ENCODE results near the gene DMD.

Gene DMD

DNA sequence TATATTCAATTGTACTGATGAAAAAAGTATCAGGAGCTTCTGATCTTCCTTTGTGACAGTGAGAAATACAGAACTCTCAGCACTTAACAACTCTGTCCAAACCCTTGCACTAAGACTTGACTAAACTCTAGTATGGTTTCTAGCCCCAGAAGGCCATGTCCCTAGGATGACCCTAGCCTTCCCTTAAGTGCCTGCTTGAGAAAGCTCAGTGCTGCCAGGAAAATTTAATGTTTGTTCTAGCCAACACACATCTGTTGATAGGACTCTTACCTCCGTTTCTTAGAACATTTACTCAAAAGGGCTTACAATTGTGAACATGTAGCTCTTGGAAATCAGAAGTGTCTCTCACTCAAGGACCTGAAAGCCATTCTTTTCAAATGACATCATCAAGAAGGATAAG lies 1084.4 kb downstream of the DMD start:
- no peak overlapping the region for H3K4me3 ChIP-seq (replicated peaks in 1 of 2; ENCODE audit: low read depth in 2 of 2, low read length in 2 of 2)
- DNase-seq (ENCODE audit: low read depth in 2 of 2): no peak
- no peak for TF ChIP-seq CTCF (IDR thresholded peaks at IDR 0.05; ENCODE audit: low read depth, low read length)

DNA sequence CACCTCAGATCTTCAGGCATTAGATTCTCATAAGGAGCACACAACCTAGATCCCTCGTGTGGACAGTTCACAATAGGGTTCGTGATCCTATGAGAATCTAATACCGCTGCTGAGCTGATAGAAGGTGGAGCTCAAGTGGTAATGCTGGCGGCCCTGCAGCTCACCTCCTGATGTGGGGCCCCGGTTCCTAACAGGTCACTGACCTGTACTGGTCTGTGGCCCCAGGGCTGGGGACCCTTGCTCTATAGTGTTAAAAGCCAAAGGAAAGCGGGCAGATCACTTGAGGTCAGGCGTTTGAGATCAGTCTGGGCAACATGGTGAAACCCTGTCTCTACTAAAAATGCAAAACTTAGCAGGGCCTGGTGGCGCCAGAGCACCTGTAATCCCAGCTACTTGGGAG lies 1092.5 kb downstream of the DMD start:
- no peak for TF ChIP-seq CTCF (IDR thresholded peaks at IDR 0.05; ENCODE audit: low read depth, low read length)
- no peak for DNase-seq (ENCODE audit: low read depth in 2 of 2)
- no peak overlapping the region for H3K4me3 ChIP-seq (replicated peaks in 1 of 2; ENCODE audit: low read depth in 2 of 2, low read length in 2 of 2)

GRCh38 chrX:32116047-32116446 lies 1095.3 kb downstream of the DMD start:
- peak in 1 of 2 donors; percentile 1 for DNase-seq (ENCODE audit: low read depth in 2 of 2)
- no peak overlapping the region for H3K4me3 ChIP-seq (replicated peaks in 1 of 2; ENCODE audit: low read depth in 2 of 2, low read length in 2 of 2)
- no peak for TF ChIP-seq CTCF (IDR thresholded peaks at IDR 0.05; ENCODE audit: low read depth, low read length)

- TF ChIP-seq CTCF (IDR thresholded peaks at IDR 0.05; ENCODE audit: low read depth, low read length): no peak
Measured at GRCh38 chrX:32087663-32088062, 1123.7 kb downstream of the DMD start.

GRCh38 chrX:32084757-32085156 lies 1126.6 kb downstream of the DMD start:
- TF ChIP-seq CTCF (IDR thresholded peaks at IDR 0.05; ENCODE audit: low read depth, low read length): no peak
- no peak overlapping the region for H3K4me3 ChIP-seq (replicated peaks in 1 of 2; ENCODE audit: low read depth in 2 of 2, low read length in 2 of 2)
- DNase-seq (ENCODE audit: low read depth in 2 of 2): no peak

More at GRCh38 chrX:32087663-32088062, 1123.7 kb downstream of the DMD start:
- DNase-seq (ENCODE audit: low read depth in 2 of 2): no peak
- no peak overlapping the region for H3K4me3 ChIP-seq (replicated peaks in 1 of 2; ENCODE audit: low read depth in 2 of 2, low read length in 2 of 2)

DNA sequence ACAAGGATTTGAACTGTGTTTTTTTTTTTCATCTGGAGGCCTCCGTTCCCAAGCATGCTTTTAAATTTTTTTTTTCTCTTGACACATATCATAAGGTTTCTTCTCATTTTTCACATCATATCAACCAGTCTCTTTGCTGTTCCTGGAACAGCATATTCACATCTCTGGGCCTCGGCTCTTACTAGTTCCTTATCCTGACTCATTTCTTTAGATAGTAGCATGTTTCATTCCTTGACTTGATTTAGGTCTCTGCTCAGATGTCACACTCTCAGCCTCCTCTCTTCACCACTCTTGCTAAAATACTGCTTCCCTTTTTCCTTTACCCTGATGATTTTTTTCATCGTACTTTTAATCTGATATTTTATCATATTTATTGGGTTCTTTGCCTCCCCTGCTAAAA lies 1163.1 kb downstream of the DMD start:
- DNase-seq (ENCODE audit: low read depth in 2 of 2): no peak
- TF ChIP-seq CTCF (IDR thresholded peaks at IDR 0.05; ENCODE audit: low read depth, low read length): no peak
- no peak overlapping the region for H3K4me3 ChIP-seq (replicated peaks in 1 of 2; ENCODE audit: low read depth in 2 of 2, low read length in 2 of 2)

DNA sequence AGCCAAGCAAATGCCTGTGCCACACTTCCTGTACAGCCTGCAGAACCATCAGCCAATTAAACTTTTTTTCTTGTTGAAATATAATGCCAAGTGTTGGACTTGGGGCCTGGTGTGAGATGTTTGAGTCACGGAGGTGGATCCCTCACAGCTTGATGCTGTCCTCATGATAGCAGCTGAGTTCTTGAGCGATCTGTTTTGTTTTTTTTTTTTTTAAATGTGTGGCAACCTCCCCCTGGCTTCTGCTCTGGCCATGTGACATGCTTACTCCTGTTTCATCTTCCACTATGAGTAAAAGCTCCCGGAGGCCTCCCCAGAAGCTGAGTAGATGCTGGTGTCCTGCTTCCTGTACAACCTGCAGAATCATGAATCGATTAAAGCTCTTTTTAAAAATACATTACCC lies 1166.2 kb downstream of the DMD start:
- no peak for DNase-seq (ENCODE audit: low read depth in 2 of 2)
- no peak for TF ChIP-seq CTCF (IDR thresholded peaks at IDR 0.05; ENCODE audit: low read depth, low read length)
- no peak overlapping the region for H3K4me3 ChIP-seq (replicated peaks in 1 of 2; ENCODE audit: low read depth in 2 of 2, low read length in 2 of 2)
